GM23338 (cell line): Measurements from ENCODE around the gene AHNAK2. TPM values are rescaled to one million over a fixed set of nuclear protein-coding genes. Genes with fewer than 3 reads are reported as not detected.

ENCODE experiments used
- ATAC-seq: fragments of 200-7000 bp; cut with Tn5 transposase; 3 replicates; pipeline ENCODE4 v1.9.1; 2020
- DNase-seq: peaks from one replicate; pipeline ENCODE4 v3.0.0-alpha.2; 2015; ENCODE audit warnings: low spot score
- H2AFZ ChIP-seq: fragments of 200-600 bp; sonication (generic); 2 replicates; pipeline ENCODE4 v1.8.0; 2016; ENCODE audit warnings: antibody characterized with exemption, mild to moderate bottlenecking, moderate library complexity
- H3F3A ChIP-seq: fragments of 200-600 bp; sonication (generic); replicated peaks from 2 replicates; pipeline ENCODE4 v1.8.0; 2017; ENCODE audit warnings: antibody characterized with exemption, mixed run types, low read depth
- H3K27ac ChIP-seq: fragments of 200-600 bp; sonication (generic); 2 replicates; pipeline ENCODE4 v1.6.1; 2016; ENCODE audit warnings: low read depth
- H3K27me3 ChIP-seq: fragments of 200-600 bp; sonication (generic); 2 replicates; pipeline ENCODE4 v1.8.0; 2016; ENCODE audit warnings: mild to moderate bottlenecking, mixed run types, moderate library complexity; ENCODE audit not compliant: insufficient read depth
- H3K36me3 ChIP-seq: fragments of 200-600 bp; sonication (generic); 2 replicates; pipeline ENCODE4 v1.8.0; 2016; ENCODE audit warnings: mild to moderate bottlenecking; ENCODE audit not compliant: insufficient read depth
- H3K4me1 ChIP-seq: fragments of 200-600 bp; sonication (generic); 2 replicates; pipeline ENCODE4 v1.8.0; 2016; ENCODE audit warnings: mild to moderate bottlenecking, moderate library complexity; ENCODE audit not compliant: insufficient read depth
- H3K4me2 ChIP-seq: fragments of 200-600 bp; sonication (generic); 2 replicates; pipeline ENCODE4 v1.7.1; 2017; ENCODE audit warnings: mixed run types
- H3K4me3 ChIP-seq: fragments of 200-600 bp; sonication (generic); 2 replicates; pipeline ENCODE4 v1.6.1; 2016; ENCODE audit warnings: mixed run types
- H3K79me2 ChIP-seq: fragments of 200-600 bp; sonication (generic); replicated peaks from 2 replicates; pipeline ENCODE4 v1.8.0; 2017; ENCODE audit warnings: mild to moderate bottlenecking; ENCODE audit not compliant: insufficient read depth
- H3K9me2 ChIP-seq: fragments of 200-600 bp; sonication (generic); 2 replicates; pipeline ENCODE4 v1.8.0; 2017; ENCODE audit not compliant: insufficient read depth
- H4K20me1 ChIP-seq: fragments of 200-600 bp; sonication (generic); replicated peaks from 2 replicates; pipeline ENCODE4 v1.8.0; 2017; ENCODE audit warnings: mild to moderate bottlenecking; ENCODE audit not compliant: insufficient read depth
- H3K27ac Mint-ChIP-seq: 2 replicates; pipeline ENCODE4 v1.8.0; 2020; ENCODE audit warnings: inconsistent platforms, mild to moderate bottlenecking, moderate library complexity, mixed read lengths
- H3K27me3 Mint-ChIP-seq: 3 replicates; pipeline ENCODE4 v1.8.0; 2022; ENCODE audit warnings: low read depth, mild to moderate bottlenecking, moderate library complexity, mixed read lengths, inconsistent platforms; ENCODE audit not compliant: insufficient read depth, poor library complexity
- H3K36me3 Mint-ChIP-seq: 3 replicates; pipeline ENCODE4 v1.8.0; 2021; ENCODE audit warnings: low read depth, mild to moderate bottlenecking, inconsistent platforms, moderate library complexity, mixed read lengths
- H3K4me1 Mint-ChIP-seq: 3 replicates; pipeline ENCODE4 v1.8.0; 2020; ENCODE audit warnings: mild to moderate bottlenecking, inconsistent platforms, mixed read lengths
- H3K4me3 Mint-ChIP-seq: 3 replicates; pipeline ENCODE4 v1.8.0; 2021; ENCODE audit warnings: moderate library complexity, mild to moderate bottlenecking, inconsistent platforms, mixed read lengths
- H3K9me3 Mint-ChIP-seq: 3 replicates; pipeline ENCODE4 v1.8.0; 2020; ENCODE audit warnings: moderate library complexity, mild to moderate bottlenecking, inconsistent platforms, mixed read lengths
- CREB1 ChIP-seq: fragments of 250-450 bp; sonication (Bioruptor Pico); IDR thresholded peaks from 2 replicates; pipeline ENCODE4 v1.5.0; 2020; ENCODE audit warnings: low read depth, mild to moderate bottlenecking, moderate library complexity
- CTCF ChIP-seq, 2 experiments: fragments of 200-600 bp in 1 of 2; sonication (generic) in 1 of 2; conservative IDR thresholded peaks; 2 replicates each; pipeline versions ENCODE4 v1.5.1 to v1.6.1; 2016 to 2017; ENCODE audit warnings: antibody characterized with exemption in 2 of 2, low read depth in 2 of 2, mild to moderate bottlenecking in 2 of 2, moderate library complexity in 1 of 2
- EZH2phosphoT487 ChIP-seq: fragments of 200-600 bp; sonication (generic); IDR thresholded peaks from one replicate; pipeline ENCODE4 v1.8.1; 2018; ENCODE audit warnings: antibody characterized with exemption; ENCODE audit not compliant: unreplicated experiment
- JUNB ChIP-seq: IDR thresholded peaks from one replicate; pipeline ENCODE4 v1.6.1; 2016; ENCODE audit warnings: antibody characterized with exemption; ENCODE audit not compliant: unreplicated experiment
- NANOG ChIP-seq: IDR thresholded peaks from 2 replicates; pipeline ENCODE4 v1.6.1; 2016; ENCODE audit warnings: antibody characterized with exemption, borderline replicate concordance
- ZNF462 ChIP-seq: fragments of 250-450 bp; sonication (Bioruptor Pico); IDR thresholded peaks from 2 replicates; pipeline ENCODE4 v1.5.0; 2020; ENCODE audit warnings: mild to moderate bottlenecking, moderate library complexity
- polyA plus RNA-seq: library from polyadenylated mRNA; unstranded; fragments of >200 nt; fragmentation: Nextera tagmentation; extraction: Ambion mirVana; gene quantifications from 2 replicates; pipeline ENCODE4 v1.2.1, GENCODE V29; 2016
- total RNA-seq: library from RNA; depleted of rRNA; stranded (reverse); fragments of >200 nt; shearing (Covaris generic); gene quantifications from 2 replicates; pipeline ENCODE4 v1.2.3, GENCODE V29; 2014

AHNAK2 gene
- total and polyA plus RNA-seq, 2 experiments from 2014 or later, result 1.1 to 2.6 TPM

GRCh38 chr14:104993306-104993705 lies 15.1 kb upstream of the AHNAK2 start (continued):
- TF ChIP-seq CTCF (conservative IDR thresholded peaks at IDR 0.05; ENCODE audit: low read depth in 2 of 2) (no peak), JUNB (no peak), EZH2phosphoT487 (no peak)

- no peak overlapping the region for H3K27ac ChIP-seq
- no peaks in the 10 kb centered on the region for H3F3A ChIP-seq
- H3K4me1 ChIP-seq, result no peaks in the 10 kb centered on the region
- ATAC-seq (no peak), DNase-seq (no peak)
- no peaks in the 10 kb centered on the region for H3K27me3 ChIP-seq
- no peak overlapping the region for H2AFZ ChIP-seq
- no peaks in the 10 kb centered on the region for H3K9me2 ChIP-seq
- Mint-ChIP-seq H3K36me3 (peaks cover 10% of the 10 kb centered on the region; the same call in 2 of the 3 replicates), H3K4me3 (no peak overlapping the region; the same call in 2 of the 3 replicates), H3K27ac (no peak overlapping the region), H3K27me3 (peaks cover 13% of the 10 kb centered on the region), H3K9me3 (no peaks in the 10 kb centered on the region; the same call in 2 of the 3 replicates), H3K4me1 (no peaks in the 10 kb centered on the region; the same call in 2 of the 3 replicates)
- H3K36me3 ChIP-seq, result no peaks in the 10 kb centered on the region
- H3K4me3 ChIP-seq, result no peak overlapping the region
- no peak for TF ChIP-seq CREB1 (CRISPR knock-in tag)
- no peak for TF ChIP-seq CTCF (conservative IDR thresholded peaks at IDR 0.05; ENCODE audit: low read depth in 2 of 2)
- TF ChIP-seq NANOG, result no peak
- no peak for TF ChIP-seq ZNF462 (CRISPR knock-in tag)
- no peaks in the 10 kb centered on the region for H3K79me2 ChIP-seq
- no peaks in the 10 kb centered on the region for H4K20me1 ChIP-seq
- H3K4me2 ChIP-seq, result no peak overlapping the region
These were observed 14.3 kb upstream of the AHNAK2 start for GRCh38 chr14:104992501-104992900.
